ENCODE results near the gene TMEM59L.

The TMEM59L gene

DNA sequence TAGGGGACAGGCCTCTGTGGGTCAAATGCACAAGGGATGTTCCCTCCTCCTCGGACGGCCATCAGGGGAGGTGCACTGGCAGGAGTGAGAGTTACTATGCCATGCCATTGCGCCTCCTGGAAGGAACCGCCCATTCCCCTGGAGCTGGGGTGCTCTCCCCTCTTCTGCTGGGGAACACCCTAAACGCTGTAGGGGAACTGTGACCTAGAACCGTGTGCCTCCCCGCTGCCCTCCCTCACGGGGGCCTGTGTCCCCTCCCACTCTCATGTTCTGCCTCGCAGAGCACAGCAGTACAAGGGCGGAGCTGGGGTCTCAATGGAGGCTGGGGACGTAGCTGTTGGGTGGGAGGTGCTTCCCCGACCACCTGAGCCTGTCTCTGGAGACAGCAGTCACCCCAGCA, 53.6 kb downstream of the TMEM59L start:
- in situ Hi-C loops (cut with HindIII; ENCODE audit: low pct_ligation_motif_present, low pct_unique_long_range_greater_than_20kb, low sequenced_read_pairs) = no loop called here
- no peak for DNase-seq

- DNase-seq = no peak
- in situ Hi-C loops (cut with HindIII; ENCODE audit: low pct_ligation_motif_present, low pct_unique_long_range_greater_than_20kb, low sequenced_read_pairs) = no loop called here
These were observed 54.1 kb downstream of the TMEM59L start for GRCh38 chr19:18666784-18667183.

GRCh38 chr19:18667531-18668251, 55.0 kb downstream of the TMEM59L start:
- in situ Hi-C loops (cut with HindIII; ENCODE audit: low pct_ligation_motif_present, low pct_unique_long_range_greater_than_20kb, low sequenced_read_pairs) = no loop called here
- DNase-seq = no peak

GRCh38 chr19:18668252-18668631, 55.6 kb downstream of the TMEM59L start:
- no peak for DNase-seq
- in situ Hi-C loops (cut with HindIII; ENCODE audit: low pct_ligation_motif_present, low pct_unique_long_range_greater_than_20kb, low sequenced_read_pairs) = no loop called here

- no peak for DNase-seq
- in situ Hi-C loops (cut with HindIII; ENCODE audit: low pct_ligation_motif_present, low pct_unique_long_range_greater_than_20kb, low sequenced_read_pairs) = no loop called here
These were observed 56.3 kb downstream of the TMEM59L start for GRCh38 chr19:18668744-18669523.

GRCh38 chr19:18669524-18669817, 56.8 kb downstream of the TMEM59L start:
- no peak for DNase-seq
- in situ Hi-C loops (cut with HindIII; ENCODE audit: low pct_ligation_motif_present, low pct_unique_long_range_greater_than_20kb, low sequenced_read_pairs) = no loop called here

DNA sequence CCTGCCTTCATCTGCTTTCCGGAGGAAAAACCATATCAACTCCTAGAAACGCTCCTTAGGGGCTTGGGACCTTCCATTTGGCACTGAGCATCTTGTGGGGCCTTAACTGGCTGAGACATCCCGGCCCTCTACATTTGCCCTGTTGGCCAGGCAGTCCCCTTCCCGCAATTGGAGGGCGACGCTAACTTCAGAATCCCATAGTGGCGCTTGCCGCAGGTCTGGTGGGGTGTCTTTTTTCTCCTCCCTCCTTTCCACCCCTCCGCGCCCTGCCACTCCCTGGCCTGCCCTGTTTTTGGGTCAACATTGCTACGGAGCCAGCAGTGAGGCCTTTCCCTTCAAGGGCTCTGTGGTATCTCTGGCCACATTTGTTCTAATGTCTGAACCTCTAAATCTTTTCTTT, 57.2 kb downstream of the TMEM59L start:
- no peak for DNase-seq
- in situ Hi-C loops (cut with HindIII; ENCODE audit: low pct_ligation_motif_present, low pct_unique_long_range_greater_than_20kb, low sequenced_read_pairs) = no loop called here

- DNase-seq = no peak
- in situ Hi-C loops (cut with HindIII; ENCODE audit: low pct_ligation_motif_present, low pct_unique_long_range_greater_than_20kb, low sequenced_read_pairs) = no loop called here
These were observed 57.6 kb downstream of the TMEM59L start for GRCh38 chr19:18670312-18670711.
